Measurements from ENCODE around the gene AURKAIP1. TPM values are rescaled to one million over a fixed set of nuclear protein-coding genes. Genes with fewer than 3 reads are reported as not detected.

The AURKAIP1 gene
- total and polyA plus RNA-seq, 9 of the 15 experiments (the other 6 are each of a cell fraction or from before 2014, with no cell fraction given) = 7.8 to 478 (median 92.0) TPM

DNA sequence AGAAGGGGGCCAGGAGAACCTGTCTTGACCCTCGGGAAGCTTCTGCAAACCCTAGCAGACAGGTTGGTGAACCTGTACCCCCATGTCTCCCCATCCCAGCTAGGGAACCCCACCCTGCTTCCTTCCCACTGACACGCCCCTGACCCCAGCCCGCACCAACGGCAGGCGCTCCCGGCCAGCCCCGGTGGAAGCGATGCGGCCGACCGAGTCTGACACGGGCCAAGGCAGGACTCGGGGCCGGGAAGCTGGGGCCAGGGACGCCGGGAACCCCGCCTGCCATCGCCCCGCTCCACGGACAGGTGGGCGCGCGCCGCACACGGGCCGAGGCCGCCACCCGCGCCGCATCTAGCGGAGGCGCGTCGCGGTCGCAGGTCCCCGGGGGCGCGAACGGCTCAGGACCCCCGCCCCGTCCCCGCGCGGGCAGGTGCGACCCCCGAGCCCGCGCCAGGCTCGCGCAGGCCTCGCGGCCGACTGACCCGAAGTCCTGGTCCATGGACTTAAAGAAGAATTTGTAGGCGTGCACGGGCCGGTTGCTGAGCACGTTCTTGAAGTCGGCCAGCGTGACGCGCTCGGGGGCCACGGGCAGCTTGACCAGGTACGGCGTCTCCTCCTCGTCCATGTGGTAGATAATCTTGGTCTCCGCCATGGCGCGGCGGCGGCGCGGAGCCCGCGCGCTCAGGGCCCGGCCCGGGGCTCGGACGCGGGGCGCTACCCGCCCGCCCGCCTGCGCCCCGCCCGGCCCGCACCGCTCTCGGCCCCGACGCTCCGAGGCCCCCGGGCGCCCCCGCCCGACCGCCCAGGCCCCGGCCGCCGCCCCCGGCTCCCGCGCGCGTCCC lies 26.4 kb downstream of the AURKAIP1 start (continued):
- TF ChIP-seq CHAMP1 (IDR thresholded peaks at IDR 0.05) = no peak
- TF ChIP-seq NFIX (CRISPR knock-in tag; IDR thresholded peaks at IDR 0.05; ENCODE audit: low read depth) = no peak
- 0 out of 4 replicates have a peak, but pooled peaks have one; percentile 40 to 46 for TF ChIP-seq UBTF (IDR thresholded peaks at IDR 0.05; ENCODE audit: borderline replicate concordance in 1 of 2, low read depth in 2 of 2, low read length in 2 of 2)
- no peak for TF ChIP-seq SP2 (IDR thresholded peaks at IDR 0.05; ENCODE audit: extremely low read depth, low read depth, low read length, poor library complexity, severe bottlenecking)
- TF ChIP-seq TEAD4 (IDR thresholded peaks at IDR 0.05; ENCODE audit: low read length) = no peak
- TF ChIP-seq TEAD4 (CRISPR knock-in tag; IDR thresholded peaks at IDR 0.05; ENCODE audit: borderline replicate concordance) = no peak
- TF ChIP-seq, protein P1, sequence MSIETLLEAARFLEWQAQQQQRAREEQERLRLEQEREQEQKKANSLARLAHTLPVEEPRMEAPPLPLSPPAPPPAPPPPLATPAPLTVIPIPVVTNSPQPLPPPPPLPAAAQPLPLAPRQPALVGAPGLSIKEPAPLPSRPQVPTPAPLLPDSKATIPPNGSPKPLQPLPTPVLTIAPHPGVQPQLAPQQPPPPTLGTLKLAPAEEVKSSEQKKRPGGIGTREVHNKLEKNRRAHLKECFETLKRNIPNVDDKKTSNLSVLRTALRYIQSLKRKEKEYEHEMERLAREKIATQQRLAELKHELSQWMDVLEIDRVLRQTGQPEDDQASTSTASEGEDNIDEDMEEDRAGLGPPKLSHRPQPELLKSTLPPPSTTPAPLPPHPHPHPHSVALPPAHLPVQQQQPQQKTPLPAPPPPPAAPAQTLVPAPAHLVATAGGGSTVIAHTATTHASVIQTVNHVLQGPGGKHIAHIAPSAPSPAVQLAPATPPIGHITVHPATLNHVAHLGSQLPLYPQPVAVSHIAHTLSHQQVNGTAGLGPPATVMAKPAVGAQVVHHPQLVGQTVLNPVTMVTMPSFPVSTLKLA (conservative IDR thresholded peaks at IDR 0.05) = peak in 1 of 2 experiments; percentile 29; a peak in 1 of 4 replicates
- TF ChIP-seq, protein P2, sequence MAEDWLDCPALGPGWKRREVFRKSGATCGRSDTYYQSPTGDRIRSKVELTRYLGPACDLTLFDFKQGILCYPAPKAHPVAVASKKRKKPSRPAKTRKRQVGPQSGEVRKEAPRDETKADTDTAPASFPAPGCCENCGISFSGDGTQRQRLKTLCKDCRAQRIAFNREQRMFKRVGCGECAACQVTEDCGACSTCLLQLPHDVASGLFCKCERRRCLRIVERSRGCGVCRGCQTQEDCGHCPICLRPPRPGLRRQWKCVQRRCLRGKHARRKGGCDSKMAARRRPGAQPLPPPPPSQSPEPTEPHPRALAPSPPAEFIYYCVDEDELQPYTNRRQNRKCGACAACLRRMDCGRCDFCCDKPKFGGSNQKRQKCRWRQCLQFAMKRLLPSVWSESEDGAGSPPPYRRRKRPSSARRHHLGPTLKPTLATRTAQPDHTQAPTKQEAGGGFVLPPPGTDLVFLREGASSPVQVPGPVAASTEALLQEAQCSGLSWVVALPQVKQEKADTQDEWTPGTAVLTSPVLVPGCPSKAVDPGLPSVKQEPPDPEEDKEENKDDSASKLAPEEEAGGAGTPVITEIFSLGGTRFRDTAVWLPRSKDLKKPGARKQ (CRISPR knock-in tag; IDR thresholded peaks at IDR 0.05) = no peak
- no peak for TF ChIP-seq SMARCA4 (IDR thresholded peaks at IDR 0.05)
- TF ChIP-seq PTBP1 (IDR thresholded peaks at IDR 0.05; ENCODE audit: low read depth, low read length) = no peak
- TF ChIP-seq COPS2 (conservative IDR thresholded peaks at IDR 0.05) = no peak
- TF ChIP-seq CHD1 (IDR thresholded peaks at IDR 0.05; ENCODE audit: low read length) = peak; percentile 84
- no peak for TF ChIP-seq ZNF280B (CRISPR knock-in tag; IDR thresholded peaks at IDR 0.05)
- TF ChIP-seq, protein P3, sequence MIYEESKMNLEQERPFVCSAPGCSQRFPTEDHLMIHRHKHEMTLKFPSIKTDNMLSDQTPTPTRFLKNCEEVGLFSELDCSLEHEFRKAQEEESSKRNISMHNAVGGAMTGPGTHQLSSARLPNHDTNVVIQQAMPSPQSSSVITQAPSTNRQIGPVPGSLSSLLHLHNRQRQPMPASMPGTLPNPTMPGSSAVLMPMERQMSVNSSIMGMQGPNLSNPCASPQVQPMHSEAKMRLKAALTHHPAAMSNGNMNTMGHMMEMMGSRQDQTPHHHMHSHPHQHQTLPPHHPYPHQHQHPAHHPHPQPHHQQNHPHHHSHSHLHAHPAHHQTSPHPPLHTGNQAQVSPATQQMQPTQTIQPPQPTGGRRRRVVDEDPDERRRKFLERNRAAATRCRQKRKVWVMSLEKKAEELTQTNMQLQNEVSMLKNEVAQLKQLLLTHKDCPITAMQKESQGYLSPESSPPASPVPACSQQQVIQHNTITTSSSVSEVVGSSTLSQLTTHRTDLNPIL (CRISPR knock-in tag; IDR thresholded peaks at IDR 0.05) = no peak
- no peak for TF ChIP-seq HIVEP1 (CRISPR knock-in tag; IDR thresholded peaks at IDR 0.05)

All from K562 (cell line).